GM12864 (cell line): ENCODE measurements around the gene ARHGAP33.

Experiments used
- DNase-seq: peaks from one replicate; pipeline ENCODE4 v3.0.0-alpha.2; 2011; ENCODE audit warnings: low read depth
- H3K4me3 ChIP-seq: 2 replicates; pipeline ENCODE4 v1.5.1; 2011; ENCODE audit warnings: mild to moderate bottlenecking, low read depth, low read length, control low read depth
- TF ChIP-seq, protein P1 (sequence below): IDR thresholded peaks from 2 replicates; pipeline ENCODE4 v1.5.1; 2011; ENCODE audit warnings: low read depth, mild to moderate bottlenecking, moderate library complexity, low read length, control low read depth, inconsistent platforms; ENCODE audit errors: missing control alignments

ARHGAP33 gene

DNA sequence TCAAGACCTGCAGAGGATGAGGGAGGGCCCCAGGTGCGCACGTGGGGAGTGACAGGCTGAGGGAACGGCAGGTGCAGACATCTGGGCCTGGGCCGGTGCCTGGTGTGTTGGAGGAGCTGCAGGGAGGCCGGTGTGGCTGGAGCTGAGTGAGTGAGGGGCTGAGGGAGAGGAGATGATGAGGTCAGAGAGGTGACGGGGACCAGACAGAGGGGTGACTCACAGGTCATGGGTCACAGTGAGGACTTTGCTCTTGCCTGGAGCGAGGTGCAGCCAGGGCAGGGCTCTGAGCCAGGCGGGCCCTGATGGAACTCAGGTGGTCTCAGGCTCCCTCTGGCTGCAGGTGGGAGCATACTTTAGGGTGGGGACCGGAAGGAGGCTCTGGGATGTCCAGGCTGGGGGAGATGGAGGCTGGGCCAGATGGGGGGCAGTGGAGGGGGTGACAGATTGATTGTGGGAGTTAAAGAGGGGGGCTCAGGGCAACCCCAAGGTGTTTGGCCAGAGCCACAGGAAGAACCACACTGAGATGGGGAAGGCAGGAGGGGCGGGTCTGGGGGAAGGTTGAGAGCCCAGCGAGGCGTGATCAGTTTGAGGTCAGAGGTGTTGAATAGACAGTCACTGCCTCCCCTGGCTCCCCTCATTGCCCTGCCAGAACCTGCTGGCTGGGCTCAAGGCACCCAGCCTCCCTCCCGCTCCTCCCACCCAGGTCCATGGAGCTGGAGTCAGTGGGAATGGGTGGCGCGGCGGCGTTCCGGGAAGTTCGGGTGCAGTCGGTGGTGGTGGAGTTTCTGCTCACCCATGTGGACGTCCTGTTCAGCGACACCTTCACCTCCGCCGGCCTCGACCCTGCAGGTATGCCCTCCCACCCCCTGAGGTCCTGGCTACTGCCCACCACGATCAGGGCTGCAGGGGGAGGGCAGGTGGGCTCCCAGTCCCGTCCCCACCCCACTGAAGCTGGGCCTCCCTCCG lies 8.4 kb downstream of the ARHGAP33 start:
- TF ChIP-seq, protein P1, sequence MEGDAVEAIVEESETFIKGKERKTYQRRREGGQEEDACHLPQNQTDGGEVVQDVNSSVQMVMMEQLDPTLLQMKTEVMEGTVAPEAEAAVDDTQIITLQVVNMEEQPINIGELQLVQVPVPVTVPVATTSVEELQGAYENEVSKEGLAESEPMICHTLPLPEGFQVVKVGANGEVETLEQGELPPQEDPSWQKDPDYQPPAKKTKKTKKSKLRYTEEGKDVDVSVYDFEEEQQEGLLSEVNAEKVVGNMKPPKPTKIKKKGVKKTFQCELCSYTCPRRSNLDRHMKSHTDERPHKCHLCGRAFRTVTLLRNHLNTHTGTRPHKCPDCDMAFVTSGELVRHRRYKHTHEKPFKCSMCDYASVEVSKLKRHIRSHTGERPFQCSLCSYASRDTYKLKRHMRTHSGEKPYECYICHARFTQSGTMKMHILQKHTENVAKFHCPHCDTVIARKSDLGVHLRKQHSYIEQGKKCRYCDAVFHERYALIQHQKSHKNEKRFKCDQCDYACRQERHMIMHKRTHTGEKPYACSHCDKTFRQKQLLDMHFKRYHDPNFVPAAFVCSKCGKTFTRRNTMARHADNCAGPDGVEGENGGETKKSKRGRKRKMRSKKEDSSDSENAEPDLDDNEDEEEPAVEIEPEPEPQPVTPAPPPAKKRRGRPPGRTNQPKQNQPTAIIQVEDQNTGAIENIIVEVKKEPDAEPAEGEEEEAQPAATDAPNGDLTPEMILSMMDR: no peak
- no peak overlapping the region for H3K4me3 ChIP-seq
- DNase-seq: no peak

DNA sequence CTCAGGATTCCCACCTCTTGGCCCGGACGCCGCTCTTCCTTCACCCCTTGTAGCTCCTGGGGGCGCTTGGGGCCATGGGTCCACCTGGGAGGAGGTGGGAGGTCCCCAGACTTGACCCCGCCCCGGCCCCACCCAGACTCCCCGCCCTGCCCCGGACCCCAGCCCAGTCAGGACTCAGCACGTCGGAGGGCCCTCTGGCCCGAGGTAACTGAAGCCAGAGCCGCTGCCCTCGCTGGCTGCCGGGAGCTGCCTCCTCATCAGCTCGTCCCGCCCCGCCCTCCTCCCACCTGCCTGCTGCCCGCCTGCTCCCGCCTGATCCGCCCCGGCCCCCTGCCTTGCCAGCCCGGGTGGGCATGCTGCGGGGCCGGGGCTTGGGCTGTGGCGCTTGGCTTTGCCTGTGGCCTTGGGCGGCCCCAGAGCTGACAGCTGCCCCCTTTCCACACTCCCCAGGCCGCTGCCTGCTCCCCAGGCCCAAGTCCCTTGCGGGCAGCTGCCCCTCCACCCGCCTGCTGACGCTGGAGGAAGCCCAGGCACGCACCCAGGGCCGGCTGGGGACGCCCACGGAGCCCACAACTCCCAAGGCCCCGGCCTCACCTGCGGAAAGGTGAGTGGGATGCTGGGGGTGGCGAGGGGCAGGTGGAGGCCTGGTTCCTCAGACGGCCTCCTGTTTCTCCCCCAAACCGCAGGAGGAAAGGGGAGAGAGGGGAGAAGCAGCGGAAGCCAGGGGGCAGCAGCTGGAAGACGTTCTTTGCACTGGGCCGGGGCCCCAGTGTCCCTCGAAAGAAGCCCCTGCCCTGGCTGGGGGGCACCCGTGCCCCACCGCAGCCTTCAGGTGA lies 9.4 kb downstream of the ARHGAP33 start:
- TF ChIP-seq, protein P1: no peak
- no peak for DNase-seq
- no peak overlapping the region for H3K4me3 ChIP-seq

DNA sequence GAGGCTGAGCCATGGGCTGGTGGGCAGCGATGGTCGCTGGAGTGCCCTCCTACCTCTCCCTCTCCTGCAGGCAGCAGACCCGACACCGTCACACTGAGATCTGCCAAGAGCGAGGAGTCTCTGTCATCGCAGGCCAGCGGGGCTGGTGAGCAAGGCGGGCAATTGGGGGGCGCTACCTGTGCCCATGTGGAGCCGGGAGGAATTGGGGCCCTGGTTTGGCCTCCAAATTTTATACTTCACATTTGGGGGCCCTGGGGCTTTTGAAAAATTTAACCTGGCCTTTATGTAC lies 9.9 kb downstream of the ARHGAP33 start:
- H3K4me3 ChIP-seq: no peak overlapping the region
- DNase-seq: no peak
- TF ChIP-seq, protein P1: no peak

DNA sequence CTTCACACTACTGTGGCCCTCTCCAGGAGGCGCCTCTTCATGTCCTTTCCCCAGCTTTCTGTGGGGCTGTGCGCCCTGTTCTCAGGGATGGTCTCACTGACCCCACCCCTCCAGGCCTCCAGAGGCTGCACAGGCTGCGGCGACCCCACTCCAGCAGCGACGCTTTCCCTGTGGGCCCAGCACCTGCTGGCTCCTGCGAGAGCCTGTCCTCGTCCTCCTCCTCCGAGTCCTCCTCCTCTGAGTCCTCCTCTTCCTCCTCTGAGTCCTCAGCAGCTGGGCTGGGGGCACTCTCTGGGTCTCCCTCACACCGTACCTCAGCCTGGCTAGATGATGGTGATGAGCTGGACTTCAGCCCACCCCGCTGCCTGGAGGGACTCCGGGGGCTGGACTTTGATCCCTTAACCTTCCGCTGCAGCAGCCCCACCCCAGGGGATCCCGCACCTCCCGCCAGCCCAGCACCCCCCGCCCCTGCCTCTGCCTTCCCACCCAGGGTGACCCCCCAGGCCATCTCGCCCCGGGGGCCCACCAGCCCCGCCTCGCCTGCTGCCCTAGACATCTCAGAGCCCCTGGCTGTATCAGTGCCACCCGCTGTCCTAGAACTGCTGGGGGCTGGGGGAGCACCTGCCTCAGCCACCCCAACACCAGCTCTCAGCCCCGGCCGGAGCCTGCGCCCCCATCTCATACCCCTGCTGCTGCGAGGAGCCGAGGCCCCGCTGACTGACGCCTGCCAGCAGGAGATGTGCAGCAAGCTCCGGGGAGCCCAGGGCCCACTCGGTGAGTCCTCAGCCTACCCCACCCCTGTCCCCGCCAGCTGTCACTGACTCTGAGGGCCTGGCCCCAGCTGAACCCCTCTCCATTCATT lies 11.2 kb downstream of the ARHGAP33 start:
- DNase-seq: no peak
- no peak overlapping the region for H3K4me3 ChIP-seq
- TF ChIP-seq, protein P1: no peak

DNA sequence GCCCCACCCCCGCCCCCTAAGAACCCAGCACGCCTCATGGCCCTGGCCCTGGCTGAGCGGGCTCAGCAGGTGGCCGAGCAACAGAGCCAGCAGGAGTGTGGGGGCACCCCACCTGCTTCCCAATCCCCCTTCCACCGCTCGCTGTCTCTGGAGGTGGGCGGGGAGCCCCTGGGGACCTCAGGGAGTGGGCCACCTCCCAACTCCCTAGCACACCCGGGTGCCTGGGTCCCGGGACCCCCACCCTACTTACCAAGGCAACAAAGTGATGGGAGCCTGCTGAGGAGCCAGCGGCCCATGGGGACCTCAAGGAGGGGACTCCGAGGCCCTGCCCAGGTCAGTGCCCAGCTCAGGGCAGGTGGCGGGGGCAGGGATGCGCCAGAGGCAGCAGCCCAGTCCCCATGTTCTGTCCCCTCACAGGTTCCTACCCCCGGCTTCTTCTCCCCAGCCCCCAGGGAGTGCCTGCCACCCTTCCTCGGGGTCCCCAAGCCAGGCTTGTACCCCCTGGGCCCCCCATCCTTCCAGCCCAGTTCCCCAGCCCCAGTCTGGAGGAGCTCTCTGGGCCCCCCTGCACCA lies 11.9 kb downstream of the ARHGAP33 start:
- no peak overlapping the region for H3K4me3 ChIP-seq
- TF ChIP-seq, protein P1: no peak
- DNase-seq: no peak

DNA sequence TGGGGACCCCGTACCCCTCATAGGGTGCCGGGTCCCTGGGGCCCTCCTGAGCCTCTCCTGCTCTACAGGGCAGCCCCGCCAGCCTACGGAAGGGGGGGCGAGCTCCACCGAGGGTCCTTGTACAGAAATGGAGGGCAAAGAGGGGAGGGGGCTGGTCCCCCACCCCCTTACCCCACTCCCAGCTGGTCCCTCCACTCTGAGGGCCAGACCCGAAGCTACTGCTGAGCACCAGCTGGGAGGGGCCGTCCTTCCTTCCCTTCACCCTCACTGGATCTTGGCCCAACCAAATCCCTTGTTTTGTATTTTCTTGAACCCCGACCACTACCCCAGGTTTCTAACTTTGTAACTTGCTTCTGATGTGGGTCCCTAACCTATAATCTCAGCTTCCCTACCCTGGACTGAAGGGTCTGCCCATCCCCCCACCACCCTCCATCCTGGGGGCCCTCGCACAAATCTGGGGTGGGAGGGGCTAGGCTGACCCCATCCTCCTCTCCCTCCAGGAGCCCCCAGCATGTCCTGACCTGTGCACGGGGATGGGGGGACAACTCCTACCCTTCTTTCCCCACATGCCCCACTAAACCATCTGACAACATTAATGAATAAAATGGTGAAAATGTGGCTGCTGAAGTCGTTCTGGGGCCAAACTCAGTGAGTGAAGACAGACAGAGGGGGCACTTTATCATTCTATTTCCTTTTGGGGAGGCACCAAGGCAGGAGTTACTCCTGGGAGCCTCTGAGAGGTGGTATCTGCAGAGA lies 13.0 kb downstream of the ARHGAP33 start:
- no peak for DNase-seq
- TF ChIP-seq, protein P1: no peak
- H3K4me3 ChIP-seq: no peak overlapping the region
